Measurements from ENCODE around the gene EXO1. TPM values are rescaled to one million over a fixed set of nuclear protein-coding genes. Genes with fewer than 3 reads are reported as not detected.

The EXO1 gene
- total RNA-seq, 1 donor from 2014 or later, result not detected

- H3K4me3 ChIP-seq, result no peak overlapping the region
- intact Hi-C loops (cut with DNase I), result no loop called here
- DNase-seq (ENCODE audit: low spot score in 2 of 2), result no peak
These were observed 68.2 kb downstream of the EXO1 start for GRCh38 chr1:241916196-241916595.

GRCh38 chr1:241917487-241917886 lies 69.5 kb downstream of the EXO1 start:
- Histone ChIP-seq H3K4me3 (no peak overlapping the region), H3K27me3 (no peaks in the 10 kb centered on the region), H3K4me1 (no peaks in the 10 kb centered on the region), H3K36me3 (no peaks in the 10 kb centered on the region), H3K27ac (no peak overlapping the region), H3K9me3 (no peaks in the 10 kb centered on the region)
- no peak for TF ChIP-seq CTCF (IDR thresholded peaks at IDR 0.05)
- intact Hi-C loops (cut with DNase I), result no loop called here
- no peak for DNase-seq (ENCODE audit: low spot score in 2 of 2)

More at GRCh38 chr1:241916196-241916595, 68.2 kb downstream of the EXO1 start:
- TF ChIP-seq CTCF (IDR thresholded peaks at IDR 0.05), result no peak
- H3K27ac ChIP-seq, result no peak overlapping the region
- no peaks in the 10 kb centered on the region for H3K36me3 ChIP-seq
- no peaks in the 10 kb centered on the region for H3K27me3 ChIP-seq
- H3K9me3 ChIP-seq, result no peaks in the 10 kb centered on the region
- no peaks in the 10 kb centered on the region for H3K4me1 ChIP-seq

- Histone ChIP-seq H3K36me3 (no peaks in the 10 kb centered on the region), H3K9me3 (no peaks in the 10 kb centered on the region), H3K27ac (no peak overlapping the region), H3K27me3 (no peaks in the 10 kb centered on the region), H3K4me3 (no peak overlapping the region), H3K4me1 (no peaks in the 10 kb centered on the region)
- no peak for DNase-seq (ENCODE audit: low spot score in 2 of 2)
- intact Hi-C loops (cut with DNase I), result no loop called here
- no peak for TF ChIP-seq CTCF (IDR thresholded peaks at IDR 0.05)
These were observed 70.9 kb downstream of the EXO1 start for GRCh38 chr1:241918879-241919278.

GRCh38 chr1:241924080-241924808 lies 76.2 kb downstream of the EXO1 start:
- H3K9me3 ChIP-seq, result no peaks in the 10 kb centered on the region
- H3K4me1 ChIP-seq, result no peaks in the 10 kb centered on the region
- no peak overlapping the region for H3K27ac ChIP-seq
- no peaks in the 10 kb centered on the region for H3K27me3 ChIP-seq
- intact Hi-C loops (cut with DNase I), result no loop called here
- no peak for DNase-seq (ENCODE audit: low spot score in 2 of 2)
- H3K4me3 ChIP-seq, result no peak overlapping the region
- no peaks in the 10 kb centered on the region for H3K36me3 ChIP-seq
- no peak for TF ChIP-seq CTCF (IDR thresholded peaks at IDR 0.05)

- H3K36me3 ChIP-seq, result no peaks in the 10 kb centered on the region
- no peak for DNase-seq (ENCODE audit: low spot score in 2 of 2)
- intact Hi-C loops (cut with DNase I), result no loop called here
- no peak for TF ChIP-seq CTCF (IDR thresholded peaks at IDR 0.05)
- H3K4me3 ChIP-seq, result no peak overlapping the region
- H3K27ac ChIP-seq, result no peak overlapping the region
- H3K27me3 ChIP-seq, result no peaks in the 10 kb centered on the region
- no peaks in the 10 kb centered on the region for H3K4me1 ChIP-seq
- H3K9me3 ChIP-seq, result no peaks in the 10 kb centered on the region
These were observed 78.1 kb downstream of the EXO1 start for GRCh38 chr1:241926141-241926540.

Data from ascending aorta (tissue), 2 donors.